Smooth muscle cell (in vitro differentiated cells): ENCODE data around the gene ARID1B. TPM values are rescaled to one million over a fixed set of nuclear protein-coding genes. Genes with fewer than 3 reads are reported as not detected.

Experiments
- DNase-seq: peaks from one replicate; lab custom pipeline; 2025; ENCODE audit not compliant: unreplicated experiment; lab: John Stamatoyannopoulos, UW
- H2AFZ ChIP-seq: fragments of 200-600 bp; sonication (generic); 2 replicates; pipeline ENCODE4 v1.6.0; 2016; ENCODE audit warnings: antibody characterized with exemption, low read depth, mild to moderate bottlenecking
- H3F3A ChIP-seq: fragments of 200-600 bp; sonication (generic); 2 replicates; pipeline ENCODE4 v1.6.0; 2017; ENCODE audit warnings: antibody characterized with exemption, low read depth
- H3K27ac ChIP-seq: fragments of 200-600 bp; sonication (generic); 2 replicates; pipeline ENCODE4 v1.5.1; 2016; ENCODE audit warnings: low read depth, mild to moderate bottlenecking
- H3K27me3 ChIP-seq: fragments of 200-600 bp; sonication (generic); 2 replicates; pipeline ENCODE4 v1.6.1; 2016; ENCODE audit warnings: low read depth, mild to moderate bottlenecking
- H3K36me3 ChIP-seq: fragments of 200-600 bp; sonication (generic); 2 replicates; pipeline ENCODE4 v1.5.1; 2016; ENCODE audit warnings: low read depth
- H3K4me1 ChIP-seq: fragments of 200-600 bp; sonication (generic); 2 replicates; pipeline ENCODE4 v1.5.1; 2016; ENCODE audit warnings: low read depth
- H3K4me2 ChIP-seq: fragments of 200-600 bp; sonication (generic); 2 replicates; pipeline ENCODE4 v1.6.0; 2016; ENCODE audit warnings: mild to moderate bottlenecking
- H3K4me3 ChIP-seq: fragments of 200-600 bp; sonication (generic); 2 replicates; pipeline ENCODE4 v1.5.1; 2016; ENCODE audit warnings: mild to moderate bottlenecking
- H3K79me2 ChIP-seq: fragments of 200-600 bp; sonication (generic); 2 replicates; pipeline ENCODE4 v1.6.0; 2016; ENCODE audit warnings: low read depth, mild to moderate bottlenecking
- H3K9ac ChIP-seq: fragments of 200-600 bp; sonication (generic); 2 replicates; pipeline ENCODE4 v1.6.0; 2016; ENCODE audit warnings: low read depth
- H3K9me3 ChIP-seq: fragments of 200-600 bp; sonication (generic); replicated peaks from 2 replicates; pipeline ENCODE4 v1.5.1; 2016; ENCODE audit warnings: low read depth
- H4K20me1 ChIP-seq: fragments of 200-600 bp; sonication (generic); 2 replicates; pipeline ENCODE4 v1.6.0; 2016; ENCODE audit warnings: low read depth
- CTCF ChIP-seq: fragments of 200-600 bp; sonication (generic); IDR thresholded peaks from 2 replicates; pipeline ENCODE4 v1.5.1; 2017; ENCODE audit warnings: borderline replicate concordance, mild to moderate bottlenecking, antibody characterized with exemption; ENCODE audit not compliant: insufficient read depth, poor library complexity, severe bottlenecking
- WGBS: methylation state at CpG from one replicate; pipeline ENCODE4 v1.1.7; 2016; ENCODE audit warnings: low lambda C conversion rate; 5-methylcytosine and 5-hydroxymethylcytosine counted together
- polyA plus RNA-seq: library from polyadenylated mRNA; unstranded; fragments of >200 nt; fragmentation: Nextera tagmentation; extraction: Ambion mirVana; gene quantifications from 2 replicates; pipeline ENCODE4 v1.2.1, GENCODE V29; 2016
- total RNA-seq: library from RNA; depleted of rRNA; stranded (reverse); fragments of >200 nt; gene quantifications from 2 replicates; pipeline ENCODE4 v1.2.3, GENCODE V29; 2014

The ARID1B gene
- total and polyA plus RNA-seq, 2 experiments from 2014 or later: 30.1 to 65.4 TPM

GRCh38 chr6:157033428-157034140, 256.4 kb downstream of the ARID1B start:
- Histone ChIP-seq H3K27ac (no peak overlapping the region), H3K9ac (no peak overlapping the region), H3K27me3 (no peaks in the 10 kb centered on the region), H3K4me3 (peak overlapping the region; percentile 19), H3K4me2 (peak overlapping the region; percentile 47), H3K9me3 (no peaks in the 10 kb centered on the region), H4K20me1 (peaks cover 79% of the 10 kb centered on the region), H3K79me2 (peaks cover 81% of the 10 kb centered on the region), H2AFZ (no peak overlapping the region), H3K4me1 (peaks cover 24% of the 10 kb centered on the region), H3K36me3 (no peaks in the 10 kb centered on the region), H3F3A (peaks cover 10% of the 10 kb centered on the region)
- WGBS: 73% methylated on average over 5 of the region's 5 CpGs
- no peak for DNase-seq
- no peak for TF ChIP-seq CTCF

- peaks cover 10% of the 10 kb centered on the region for H3F3A ChIP-seq
- no peaks in the 10 kb centered on the region for H3K36me3 ChIP-seq
- TF ChIP-seq CTCF: peak; percentile 50
- H4K20me1 ChIP-seq: peaks cover 73% of the 10 kb centered on the region
- no peak for DNase-seq
- H3K4me2 ChIP-seq: no peak overlapping the region
- 43% methylated on average over 6 of the region's 6 CpGs for WGBS
- H3K27me3 ChIP-seq: no peaks in the 10 kb centered on the region
- H3K9ac ChIP-seq: no peak overlapping the region
- H3K9me3 ChIP-seq: no peaks in the 10 kb centered on the region
- peak overlapping the region; percentile 80 for H3K27ac ChIP-seq
- H3K4me1 ChIP-seq: peaks cover 24% of the 10 kb centered on the region
- H2AFZ ChIP-seq: no peak overlapping the region
- H3K79me2 ChIP-seq: peaks cover 74% of the 10 kb centered on the region
- no peak overlapping the region for H3K4me3 ChIP-seq
Measured at GRCh38 chr6:157034436-157035230, 257.5 kb downstream of the ARID1B start.

- WGBS: 95% methylated on average over 2 of the region's 2 CpGs
- H2AFZ ChIP-seq: no peak overlapping the region
Measured at GRCh38 chr6:157035546-157035945, 258.4 kb downstream of the ARID1B start.

More at GRCh38 chr6:157035546-157035945, 258.4 kb downstream of the ARID1B start:
- Histone ChIP-seq H3K27me3 (no peaks in the 10 kb centered on the region), H3K4me3 (no peak overlapping the region), H3K4me2 (peak overlapping the region; percentile 64), H4K20me1 (peaks cover 67% of the 10 kb centered on the region), H3K27ac (peak overlapping the region; percentile 80), H3K4me1 (peaks cover 24% of the 10 kb centered on the region), H3K79me2 (peaks cover 67% of the 10 kb centered on the region), H3K36me3 (no peaks in the 10 kb centered on the region), H3K9me3 (no peaks in the 10 kb centered on the region), H3K9ac (no peak overlapping the region), H3F3A (peaks cover 10% of the 10 kb centered on the region)
- no peak for DNase-seq
- no peak for TF ChIP-seq CTCF
